ENCODE results near the gene UBR4. TPM values are rescaled to one million over a fixed set of nuclear protein-coding genes. Genes with fewer than 3 reads are reported as not detected.

Gene UBR4
- total RNA-seq, 1 donor from 2014 or later = 223 TPM

DNA sequence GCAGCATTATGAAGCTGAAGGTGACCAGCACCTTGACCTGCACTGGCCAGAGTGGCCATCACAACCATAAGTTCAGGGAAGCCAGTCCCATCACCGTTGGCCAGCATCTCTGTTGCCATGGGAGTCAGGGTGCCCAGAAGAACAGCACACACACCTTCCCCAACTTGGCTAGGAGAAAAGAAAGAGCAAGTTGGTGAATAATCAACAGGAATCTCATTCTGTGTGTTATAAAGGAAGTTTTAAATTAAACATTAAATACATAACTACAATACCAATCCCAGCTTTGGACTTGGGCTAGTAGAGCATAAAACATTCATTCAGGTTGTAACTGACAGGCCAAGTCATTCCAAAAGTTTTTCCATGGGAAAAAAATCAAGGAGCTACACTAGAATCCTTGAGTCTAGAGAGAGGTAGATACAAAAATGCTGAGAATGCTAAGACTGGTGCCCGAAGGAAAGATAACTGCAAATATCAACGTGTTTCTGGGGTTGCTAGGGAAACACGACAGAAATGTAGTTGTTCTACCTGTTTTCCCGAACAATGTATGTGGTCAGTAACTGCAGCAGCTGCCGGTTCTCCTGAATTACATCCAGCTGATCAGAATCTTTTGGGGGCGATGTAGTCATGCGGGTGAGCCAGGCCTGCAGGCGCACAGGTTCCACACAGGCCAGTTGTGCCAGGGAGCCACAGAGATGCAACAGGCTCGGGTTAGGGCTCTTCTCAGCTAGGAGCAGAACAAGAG lies 45.6 kb downstream of the UBR4 start:
- peak overlapping the region; percentile 93 for H3K27ac Mint-ChIP-seq (ENCODE audit: unreplicated experiment)
- H3K9me3 Mint-ChIP-seq (ENCODE audit: unreplicated experiment) = no peaks in the 10 kb centered on the region
- no peaks in the 10 kb centered on the region for H3K27me3 Mint-ChIP-seq (ENCODE audit: unreplicated experiment)
- H3K36me3 Mint-ChIP-seq (ENCODE audit: low read depth, unreplicated experiment) = peaks cover 81% of the 10 kb centered on the region
- no peak for DNase-seq (ENCODE audit: low spot score)
- H3K4me1 Mint-ChIP-seq (ENCODE audit: unreplicated experiment) = peaks cover 15% of the 10 kb centered on the region
- TF ChIP-seq, protein P1, sequence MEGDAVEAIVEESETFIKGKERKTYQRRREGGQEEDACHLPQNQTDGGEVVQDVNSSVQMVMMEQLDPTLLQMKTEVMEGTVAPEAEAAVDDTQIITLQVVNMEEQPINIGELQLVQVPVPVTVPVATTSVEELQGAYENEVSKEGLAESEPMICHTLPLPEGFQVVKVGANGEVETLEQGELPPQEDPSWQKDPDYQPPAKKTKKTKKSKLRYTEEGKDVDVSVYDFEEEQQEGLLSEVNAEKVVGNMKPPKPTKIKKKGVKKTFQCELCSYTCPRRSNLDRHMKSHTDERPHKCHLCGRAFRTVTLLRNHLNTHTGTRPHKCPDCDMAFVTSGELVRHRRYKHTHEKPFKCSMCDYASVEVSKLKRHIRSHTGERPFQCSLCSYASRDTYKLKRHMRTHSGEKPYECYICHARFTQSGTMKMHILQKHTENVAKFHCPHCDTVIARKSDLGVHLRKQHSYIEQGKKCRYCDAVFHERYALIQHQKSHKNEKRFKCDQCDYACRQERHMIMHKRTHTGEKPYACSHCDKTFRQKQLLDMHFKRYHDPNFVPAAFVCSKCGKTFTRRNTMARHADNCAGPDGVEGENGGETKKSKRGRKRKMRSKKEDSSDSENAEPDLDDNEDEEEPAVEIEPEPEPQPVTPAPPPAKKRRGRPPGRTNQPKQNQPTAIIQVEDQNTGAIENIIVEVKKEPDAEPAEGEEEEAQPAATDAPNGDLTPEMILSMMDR (IDR thresholded peaks at IDR 0.05; ENCODE audit: unreplicated experiment) = no peak
- H3K4me3 Mint-ChIP-seq (ENCODE audit: unreplicated experiment) = peak overlapping the region; percentile 76

- peaks cover 74% of the 10 kb centered on the region for H3K36me3 Mint-ChIP-seq (ENCODE audit: low read depth, unreplicated experiment)
- no peak overlapping the region for H3K27ac Mint-ChIP-seq (ENCODE audit: unreplicated experiment)
Measured at GRCh38 chr1:19163261-19163660, 46.8 kb downstream of the UBR4 start.

DNA sequence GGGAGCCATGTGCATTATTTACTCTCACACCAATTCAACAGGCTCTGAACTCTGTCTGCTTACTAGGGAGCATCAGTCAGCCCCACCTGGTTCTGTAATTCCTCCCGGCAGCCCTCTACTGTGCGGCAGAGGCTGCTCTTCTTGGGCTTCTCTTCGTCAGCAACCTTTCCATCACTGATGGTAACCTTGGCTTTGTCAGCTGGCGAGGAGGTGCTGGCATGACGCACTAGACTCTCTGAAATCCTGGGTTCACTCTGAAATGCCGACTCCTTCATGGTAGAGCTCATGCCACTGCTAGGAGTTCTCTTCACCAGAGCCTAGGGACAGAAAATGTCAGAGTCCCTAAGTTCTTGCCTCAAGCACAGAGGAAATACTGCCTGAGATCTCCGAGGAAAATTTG lies 49.2 kb downstream of the UBR4 start:
- H3K9me3 Mint-ChIP-seq (ENCODE audit: unreplicated experiment) = no peaks in the 10 kb centered on the region
- H3K4me3 Mint-ChIP-seq (ENCODE audit: unreplicated experiment) = no peak overlapping the region
- peaks cover 68% of the 10 kb centered on the region for H3K36me3 Mint-ChIP-seq (ENCODE audit: low read depth, unreplicated experiment)
- no peaks in the 10 kb centered on the region for H3K27me3 Mint-ChIP-seq (ENCODE audit: unreplicated experiment)
- no peak overlapping the region for H3K27ac Mint-ChIP-seq (ENCODE audit: unreplicated experiment)
- TF ChIP-seq, protein P1 (IDR thresholded peaks at IDR 0.05; ENCODE audit: unreplicated experiment) = no peak
- peaks cover 30% of the 10 kb centered on the region for H3K4me1 Mint-ChIP-seq (ENCODE audit: unreplicated experiment)
- DNase-seq (ENCODE audit: low spot score) = no peak

More at GRCh38 chr1:19163261-19163660, 46.8 kb downstream of the UBR4 start:
- DNase-seq (ENCODE audit: low spot score) = no peak
- Mint-ChIP-seq H3K4me1 (ENCODE audit: unreplicated experiment) (peaks cover 15% of the 10 kb centered on the region), H3K9me3 (ENCODE audit: unreplicated experiment) (no peaks in the 10 kb centered on the region), H3K27me3 (ENCODE audit: unreplicated experiment) (no peaks in the 10 kb centered on the region), H3K4me3 (ENCODE audit: unreplicated experiment) (peak overlapping the region; percentile 37)
- TF ChIP-seq, protein P1 (IDR thresholded peaks at IDR 0.05; ENCODE audit: unreplicated experiment) = no peak

- Mint-ChIP-seq H3K27ac (ENCODE audit: unreplicated experiment) (peak overlapping the region; percentile 70), H3K4me3 (ENCODE audit: unreplicated experiment) (no peak overlapping the region), H3K27me3 (ENCODE audit: unreplicated experiment) (no peaks in the 10 kb centered on the region), H3K4me1 (ENCODE audit: unreplicated experiment) (peaks cover 28% of the 10 kb centered on the region), H3K36me3 (ENCODE audit: low read depth, unreplicated experiment) (peaks cover 71% of the 10 kb centered on the region), H3K9me3 (ENCODE audit: unreplicated experiment) (no peaks in the 10 kb centered on the region)
- DNase-seq (ENCODE audit: low spot score) = no peak
- TF ChIP-seq, protein P1 (IDR thresholded peaks at IDR 0.05; ENCODE audit: unreplicated experiment) = no peak
Measured at GRCh38 chr1:19157653-19158052, 52.4 kb downstream of the UBR4 start.

- Mint-ChIP-seq H3K27ac (ENCODE audit: unreplicated experiment) (peak overlapping the region; percentile 85), H3K27me3 (ENCODE audit: unreplicated experiment) (no peaks in the 10 kb centered on the region), H3K4me1 (ENCODE audit: unreplicated experiment) (peaks cover 28% of the 10 kb centered on the region), H3K36me3 (ENCODE audit: low read depth, unreplicated experiment) (peaks cover 74% of the 10 kb centered on the region), H3K4me3 (ENCODE audit: unreplicated experiment) (no peak overlapping the region), H3K9me3 (ENCODE audit: unreplicated experiment) (no peaks in the 10 kb centered on the region)
- TF ChIP-seq, protein P1 (IDR thresholded peaks at IDR 0.05; ENCODE audit: unreplicated experiment) = no peak
- peak; percentile 34 for DNase-seq (ENCODE audit: low spot score)
Measured at GRCh38 chr1:19156676-19157075, 53.4 kb downstream of the UBR4 start.

Measured in endothelial cell (in vitro differentiated cells).